T-helper 1 cell treated with Interleukin-12 subunit alpha and Interleukin-12 subunit beta and Interleukin-4 antibody, amounts not matched to agents 30 μg/mL and 1 μg/mL, for 36 hours (primary cell): Measurements from ENCODE around the gene SIPA1L2.

Experiments
- H3K27ac Mint-ChIP-seq: one replicate; pipeline ENCODE4 v1.8.0; 2021; ENCODE audit warnings: mild to moderate bottlenecking, mixed read lengths
- H3K27me3 Mint-ChIP-seq: one replicate; pipeline ENCODE4 v1.8.0; 2021; ENCODE audit warnings: low read depth, mixed read lengths
- H3K36me3 Mint-ChIP-seq: one replicate; pipeline ENCODE4 v1.8.0; 2021; ENCODE audit warnings: low read depth, mixed read lengths
- H3K4me1 Mint-ChIP-seq: one replicate; pipeline ENCODE4 v1.8.0; 2021; ENCODE audit warnings: low read depth, mixed read lengths
- H3K4me3 Mint-ChIP-seq: one replicate; pipeline ENCODE4 v1.8.0; 2021; ENCODE audit warnings: mild to moderate bottlenecking, moderate library complexity, mixed read lengths
- H3K9me3 Mint-ChIP-seq: one replicate; pipeline ENCODE4 v1.8.0; 2021; ENCODE audit warnings: mixed read lengths

Gene SIPA1L2

GRCh38 chr1:232628335-232629249 lies 1.3 kb downstream of the SIPA1L2 start:
- H3K27ac Mint-ChIP-seq = no peak overlapping the region
- no peaks in the 10 kb centered on the region for H3K36me3 Mint-ChIP-seq
- H3K4me3 Mint-ChIP-seq = peak overlapping the region; percentile 86
- H3K27me3 Mint-ChIP-seq = peaks cover 68% of the 10 kb centered on the region
- H3K9me3 Mint-ChIP-seq = no peaks in the 10 kb centered on the region
- peaks cover 23% of the 10 kb centered on the region for H3K4me1 Mint-ChIP-seq

DNA sequence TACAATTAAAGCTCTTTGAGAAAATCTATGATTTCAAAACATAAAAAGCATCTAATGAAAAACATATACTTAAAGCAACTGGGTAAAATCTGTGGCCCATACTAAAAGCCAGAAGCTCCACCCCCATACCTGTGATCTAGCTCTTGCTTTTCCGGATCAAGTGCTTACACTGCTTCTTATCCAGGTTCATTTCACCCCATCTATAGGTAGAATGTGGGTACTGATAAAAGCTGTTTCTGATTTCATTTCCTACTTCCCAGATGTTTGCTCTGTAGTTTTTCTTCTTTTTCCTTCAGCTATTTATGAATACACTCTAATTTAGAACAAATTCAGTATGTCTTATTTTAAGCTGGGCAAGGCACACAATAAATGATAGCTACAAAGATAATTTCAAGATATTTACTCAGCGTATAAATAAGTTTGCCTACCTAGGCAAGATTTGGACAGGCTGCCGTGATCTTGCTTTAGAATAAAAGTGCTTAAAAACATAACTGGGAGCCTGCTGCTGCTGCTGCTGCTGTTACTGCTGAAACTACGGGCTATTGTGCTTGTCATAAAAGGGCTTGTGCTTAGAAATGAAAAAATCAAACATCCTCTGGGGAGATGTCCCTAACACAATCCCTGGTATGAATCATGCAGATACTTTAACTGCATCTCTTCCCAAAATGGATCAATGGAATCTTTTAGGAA lies 2.1 kb downstream of the SIPA1L2 start:
- no peak overlapping the region for H3K27ac Mint-ChIP-seq
- no peaks in the 10 kb centered on the region for H3K9me3 Mint-ChIP-seq
- H3K4me1 Mint-ChIP-seq = peaks cover 23% of the 10 kb centered on the region
- H3K27me3 Mint-ChIP-seq = peaks cover 63% of the 10 kb centered on the region
- no peak overlapping the region for H3K4me3 Mint-ChIP-seq
- no peaks in the 10 kb centered on the region for H3K36me3 Mint-ChIP-seq

- peaks cover 57% of the 10 kb centered on the region for H3K27me3 Mint-ChIP-seq
- peaks cover 23% of the 10 kb centered on the region for H3K4me1 Mint-ChIP-seq
- no peak overlapping the region for H3K27ac Mint-ChIP-seq
- no peaks in the 10 kb centered on the region for H3K36me3 Mint-ChIP-seq
- H3K9me3 Mint-ChIP-seq = no peaks in the 10 kb centered on the region
- H3K4me3 Mint-ChIP-seq = no peak overlapping the region
Measured at GRCh38 chr1:232627171-232627570, 2.8 kb downstream of the SIPA1L2 start.

DNA sequence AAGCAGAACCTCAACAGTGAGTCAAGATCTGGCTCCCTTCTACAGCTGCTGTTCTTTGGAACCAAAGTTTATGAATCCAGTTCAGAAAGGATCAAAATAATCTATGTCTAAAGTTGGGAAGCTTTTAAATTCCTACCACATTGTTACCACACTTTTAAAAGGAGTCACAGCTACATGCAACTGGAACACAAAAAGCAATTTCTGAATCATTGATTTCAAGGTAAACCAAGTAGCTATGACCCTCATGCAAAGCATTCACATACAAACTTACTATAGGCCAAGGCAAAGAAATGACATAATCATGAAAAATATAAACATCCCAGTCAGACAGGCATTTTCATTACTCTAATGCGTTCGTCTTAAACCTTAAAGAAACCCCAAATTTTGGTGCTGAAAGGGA lies 3.5 kb downstream of the SIPA1L2 start:
- H3K4me1 Mint-ChIP-seq = peaks cover 23% of the 10 kb centered on the region
- H3K27ac Mint-ChIP-seq = no peak overlapping the region
- H3K27me3 Mint-ChIP-seq = peaks cover 52% of the 10 kb centered on the region
- no peaks in the 10 kb centered on the region for H3K36me3 Mint-ChIP-seq
- no peak overlapping the region for H3K4me3 Mint-ChIP-seq
- H3K9me3 Mint-ChIP-seq = no peaks in the 10 kb centered on the region

- Mint-ChIP-seq H3K4me3 (no peak overlapping the region), H3K9me3 (no peaks in the 10 kb centered on the region), H3K27ac (no peak overlapping the region), H3K27me3 (peaks cover 47% of the 10 kb centered on the region), H3K4me1 (peaks cover 18% of the 10 kb centered on the region), H3K36me3 (no peaks in the 10 kb centered on the region)
Measured at GRCh38 chr1:232625319-232625868, 4.5 kb downstream of the SIPA1L2 start.

DNA sequence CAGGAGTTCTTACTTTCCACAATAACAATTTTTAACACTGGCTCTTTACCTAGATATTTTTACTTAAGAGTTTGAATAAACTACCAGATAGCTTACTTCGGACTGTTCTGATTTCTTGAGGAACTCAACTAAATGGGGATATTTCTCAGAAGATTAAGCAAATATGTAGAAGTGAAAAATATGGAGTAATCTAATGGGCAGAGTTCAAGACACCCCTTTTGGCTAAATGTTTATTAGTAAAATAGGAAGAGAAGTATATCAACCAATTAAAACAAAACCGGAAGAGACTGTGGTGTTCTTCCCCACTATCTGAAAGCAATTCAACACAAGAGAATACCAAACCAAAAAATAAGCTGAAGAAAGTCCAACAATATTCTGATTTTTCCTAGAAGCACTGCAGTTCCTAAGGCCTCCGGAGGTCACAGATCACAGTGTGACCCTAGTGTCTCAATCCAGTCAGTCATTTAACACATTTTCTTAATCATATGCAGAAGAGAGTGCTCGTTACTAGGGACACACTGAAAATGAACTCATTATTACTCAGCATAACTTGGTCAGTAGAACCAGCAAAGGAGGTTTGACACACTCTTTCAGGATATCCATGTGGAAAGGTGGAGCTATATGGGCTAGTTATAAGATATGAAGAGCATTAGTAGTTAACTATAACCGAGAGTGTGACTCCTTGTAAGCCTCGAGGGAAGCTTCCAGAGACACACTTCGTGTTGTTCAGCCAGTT lies 5.2 kb downstream of the SIPA1L2 start:
- H3K4me1 Mint-ChIP-seq = peaks cover 18% of the 10 kb centered on the region
- H3K36me3 Mint-ChIP-seq = no peaks in the 10 kb centered on the region
- H3K27ac Mint-ChIP-seq = no peak overlapping the region
- H3K9me3 Mint-ChIP-seq = no peaks in the 10 kb centered on the region
- H3K4me3 Mint-ChIP-seq = no peak overlapping the region
- H3K27me3 Mint-ChIP-seq = peaks cover 47% of the 10 kb centered on the region

GRCh38 chr1:232622981-232623380 lies 7.0 kb downstream of the SIPA1L2 start:
- Mint-ChIP-seq H3K4me1 (peaks cover 8% of the 10 kb centered on the region), H3K27me3 (peaks cover 32% of the 10 kb centered on the region), H3K27ac (no peak overlapping the region), H3K9me3 (no peaks in the 10 kb centered on the region), H3K36me3 (no peaks in the 10 kb centered on the region), H3K4me3 (no peak overlapping the region)

GRCh38 chr1:232622378-232622777 lies 7.6 kb downstream of the SIPA1L2 start:
- Mint-ChIP-seq H3K4me1 (peaks cover 4% of the 10 kb centered on the region), H3K4me3 (no peak overlapping the region), H3K27ac (no peak overlapping the region), H3K27me3 (peaks cover 26% of the 10 kb centered on the region), H3K9me3 (no peaks in the 10 kb centered on the region), H3K36me3 (no peaks in the 10 kb centered on the region)

- Mint-ChIP-seq H3K27me3 (peaks cover 18% of the 10 kb centered on the region), H3K4me3 (no peak overlapping the region), H3K27ac (no peak overlapping the region), H3K9me3 (no peaks in the 10 kb centered on the region), H3K4me1 (no peaks in the 10 kb centered on the region), H3K36me3 (no peaks in the 10 kb centered on the region)
Measured at GRCh38 chr1:232621050-232621449, 8.9 kb downstream of the SIPA1L2 start.

GRCh38 chr1:232620356-232620969 lies 9.5 kb downstream of the SIPA1L2 start:
- no peaks in the 10 kb centered on the region for H3K4me1 Mint-ChIP-seq
- no peaks in the 10 kb centered on the region for H3K9me3 Mint-ChIP-seq
- no peak overlapping the region for H3K4me3 Mint-ChIP-seq

GRCh38 chr1:232617237-232617636 lies 12.7 kb downstream of the SIPA1L2 start:
- no peaks in the 10 kb centered on the region for H3K36me3 Mint-ChIP-seq
- no peak overlapping the region for H3K4me3 Mint-ChIP-seq
- peaks cover 8% of the 10 kb centered on the region for H3K27me3 Mint-ChIP-seq
- no peak overlapping the region for H3K27ac Mint-ChIP-seq
- no peaks in the 10 kb centered on the region for H3K9me3 Mint-ChIP-seq
- peaks cover 10% of the 10 kb centered on the region for H3K4me1 Mint-ChIP-seq

More at GRCh38 chr1:232620356-232620969, 9.5 kb downstream of the SIPA1L2 start:
- Mint-ChIP-seq H3K36me3 (no peaks in the 10 kb centered on the region), H3K27ac (no peak overlapping the region), H3K27me3 (peaks cover 14% of the 10 kb centered on the region)

DNA sequence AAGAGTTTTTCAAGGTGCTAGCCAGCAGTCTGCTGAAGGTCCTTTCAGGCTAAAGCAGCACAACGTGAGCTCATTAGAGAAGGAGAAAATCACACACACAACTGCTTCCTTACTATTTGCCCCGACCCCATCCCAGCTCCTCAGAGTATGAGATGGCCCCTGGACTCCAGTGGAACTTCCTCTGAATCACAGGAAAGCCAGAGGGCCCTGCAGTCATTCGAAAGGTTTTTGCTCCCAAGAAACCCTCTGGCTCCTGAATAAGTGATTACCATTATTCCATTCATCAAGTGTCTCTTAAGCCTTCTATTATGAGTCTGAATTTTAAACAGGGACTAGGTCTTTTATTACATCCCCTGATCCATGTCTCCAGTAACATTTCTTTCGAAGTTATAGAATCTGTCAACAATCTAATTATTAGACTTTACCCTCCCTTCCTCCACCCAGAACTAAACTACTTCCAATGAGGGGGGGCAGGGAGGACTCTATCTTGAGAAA lies 14.6 kb downstream of the SIPA1L2 start:
- no peaks in the 10 kb centered on the region for H3K36me3 Mint-ChIP-seq

GRCh38 chr1:232614811-232615210 lies 15.1 kb downstream of the SIPA1L2 start:
- H3K27me3 Mint-ChIP-seq = peaks cover 3% of the 10 kb centered on the region
- no peaks in the 10 kb centered on the region for H3K36me3 Mint-ChIP-seq
- H3K27ac Mint-ChIP-seq = no peak overlapping the region
- H3K4me1 Mint-ChIP-seq = peaks cover 11% of the 10 kb centered on the region
- no peaks in the 10 kb centered on the region for H3K9me3 Mint-ChIP-seq
- no peak overlapping the region for H3K4me3 Mint-ChIP-seq

More for the DNA sequence above, 14.6 kb downstream of the SIPA1L2 start:
- peaks cover 3% of the 10 kb centered on the region for H3K27me3 Mint-ChIP-seq
- no peak overlapping the region for H3K4me3 Mint-ChIP-seq
- no peaks in the 10 kb centered on the region for H3K9me3 Mint-ChIP-seq
- no peak overlapping the region for H3K27ac Mint-ChIP-seq
- peaks cover 11% of the 10 kb centered on the region for H3K4me1 Mint-ChIP-seq
